ENCODE results near the gene PLEKHJ1. TPM values are rescaled to one million over a fixed set of nuclear protein-coding genes. Genes with fewer than 3 reads are reported as not detected.

Gene PLEKHJ1
- total RNA-seq, 2 donors from 2014 or later: 44.1 to 53.0 TPM

- TF ChIP-seq CTCF (IDR thresholded peaks at IDR 0.05): no peak
- Histone ChIP-seq H3K27me3 (no peaks in the 10 kb centered on the region), H3K27ac (no peak overlapping the region), H3K36me3 (peaks cover 47% of the 10 kb centered on the region), H3K4me1 (peaks cover 0 to 13% of the 10 kb centered on the region in 2 donors), H3K9me3 (no peaks in the 10 kb centered on the region), H3K4me3 (no peak overlapping the region)
- no peak for DNase-seq (ENCODE audit: low spot score)
These were observed 37.8 kb downstream of the PLEKHJ1 start for GRCh38 chr19:2198317-2198716.

- peaks cover 0 to 13% of the 10 kb centered on the region in 2 donors for H3K4me1 ChIP-seq
These were observed 38.9 kb downstream of the PLEKHJ1 start for GRCh38 chr19:2197270-2197669.

GRCh38 chr19:2195914-2196313 is 40.2 kb downstream of the PLEKHJ1 start:
- peaks cover 0 to 13% of the 10 kb centered on the region in 2 donors for H3K4me1 ChIP-seq
- no peaks in the 10 kb centered on the region for H3K27me3 ChIP-seq
- H3K36me3 ChIP-seq: peaks cover 58% of the 10 kb centered on the region

More at GRCh38 chr19:2197270-2197669, 38.9 kb downstream of the PLEKHJ1 start:
- peaks cover 45% of the 10 kb centered on the region for H3K36me3 ChIP-seq
- H3K4me3 ChIP-seq: no peak overlapping the region
- no peaks in the 10 kb centered on the region for H3K27me3 ChIP-seq
- H3K27ac ChIP-seq: no peak overlapping the region
- no peak for DNase-seq (ENCODE audit: low spot score)
- no peaks in the 10 kb centered on the region for H3K9me3 ChIP-seq
- TF ChIP-seq CTCF (IDR thresholded peaks at IDR 0.05): no peak

GRCh38 chr19:2195361-2195760 is 40.8 kb downstream of the PLEKHJ1 start:
- H3K4me1 ChIP-seq: peaks cover 0 to 16% of the 10 kb centered on the region in 2 donors
- H3K27ac ChIP-seq: no peak overlapping the region
- H3K9me3 ChIP-seq: no peaks in the 10 kb centered on the region
- H3K36me3 ChIP-seq: peaks cover 63% of the 10 kb centered on the region
- no peak overlapping the region for H3K4me3 ChIP-seq
- TF ChIP-seq CTCF (IDR thresholded peaks at IDR 0.05): no peak
- H3K27me3 ChIP-seq: no peaks in the 10 kb centered on the region
- no peak for DNase-seq (ENCODE audit: low spot score)

More at GRCh38 chr19:2195914-2196313, 40.2 kb downstream of the PLEKHJ1 start:
- Histone ChIP-seq H3K4me3 (no peak overlapping the region), H3K9me3 (no peaks in the 10 kb centered on the region), H3K27ac (no peak overlapping the region)
- no peak for DNase-seq (ENCODE audit: low spot score)
- no peak for TF ChIP-seq CTCF (IDR thresholded peaks at IDR 0.05)

GRCh38 chr19:2194513-2195078 is 41.5 kb downstream of the PLEKHJ1 start:
- H3K4me1 ChIP-seq: peaks cover 0 to 19% of the 10 kb centered on the region in 2 donors
- no peaks in the 10 kb centered on the region for H3K27me3 ChIP-seq
- no peak for TF ChIP-seq CTCF (IDR thresholded peaks at IDR 0.05)
- H3K4me3 ChIP-seq: no peak overlapping the region
- H3K9me3 ChIP-seq: no peaks in the 10 kb centered on the region
- DNase-seq (ENCODE audit: low spot score): no peak
- peaks cover 61% of the 10 kb centered on the region for H3K36me3 ChIP-seq
- no peak overlapping the region for H3K27ac ChIP-seq

- Histone ChIP-seq H3K9me3 (no peaks in the 10 kb centered on the region), H3K4me3 (no peak overlapping the region), H3K4me1 (peaks cover 0 to 19% of the 10 kb centered on the region in 2 donors), H3K27me3 (no peaks in the 10 kb centered on the region), H3K27ac (no peak overlapping the region), H3K36me3 (peaks cover 69% of the 10 kb centered on the region)
- no peak for DNase-seq (ENCODE audit: low spot score)
- no peak for TF ChIP-seq CTCF (IDR thresholded peaks at IDR 0.05)
These were observed 42.3 kb downstream of the PLEKHJ1 start for GRCh38 chr19:2193807-2194206.

All from right atrium auricular region (tissue), 2 donors.